Effector memory CD8-positive, alpha-beta T cell (primary cell): ENCODE measurements around the gene DCAF11.

Source experiments
- ATAC-seq: fragments of 150-1000 bp; cut with Tn5 transposase; replicated peaks from 2 replicates; pipeline ENCODE4 v1.10.0; 2021; ENCODE audit warnings: mild to moderate bottlenecking, moderate library complexity
- DNase-seq, 3 experiments: peaks; one replicate each; pipeline ENCODE4 v3.0.0; 2021
- H3K27ac Mint-ChIP-seq, 2 donors: one replicate each; pipeline ENCODE4 v1.8.0; 2022; ENCODE audit warnings: mild to moderate bottlenecking in 2 of 2, mixed read lengths in 2 of 2, moderate library complexity in 2 of 2
- H3K27me3 Mint-ChIP-seq, 2 donors: one replicate each; pipeline ENCODE4 v1.8.0; 2022; ENCODE audit warnings: mixed read lengths in 2 of 2
- H3K36me3 Mint-ChIP-seq: one replicate; pipeline ENCODE4 v1.8.0; 2022; ENCODE audit warnings: mild to moderate bottlenecking, moderate library complexity, mixed read lengths; ENCODE audit not compliant: insufficient read depth
- H3K4me1 Mint-ChIP-seq, 2 donors: one replicate each; pipeline ENCODE4 v1.8.0; 2022; ENCODE audit warnings: low read depth in 2 of 2, mixed read lengths in 2 of 2
- H3K4me3 Mint-ChIP-seq, 2 donors: one replicate each; pipeline ENCODE4 v1.8.0; 2022; ENCODE audit warnings: mild to moderate bottlenecking in 2 of 2, mixed read lengths in 2 of 2, moderate library complexity in 2 of 2
- H3K9me3 Mint-ChIP-seq, 2 donors: one replicate each; pipeline ENCODE4 v1.8.0; 2022; ENCODE audit warnings: mixed read lengths in 2 of 2

Gene DCAF11

GRCh38 chr14:24083462-24083861 lies 31.1 kb upstream of the DCAF11 start:
- Mint-ChIP-seq H3K27me3 (no peaks in the 10 kb centered on the region), H3K27ac (no peak overlapping the region), H3K4me3 (no peak overlapping the region), H3K36me3 (peaks cover 5% of the 10 kb centered on the region), H3K4me1 (peaks cover 14 to 18% of the 10 kb centered on the region in 2 donors), H3K9me3 (no peaks in the 10 kb centered on the region)
- DNase-seq (no peak), ATAC-seq (no peak)

- ATAC-seq (no peak), DNase-seq (no peak)
- no peaks in the 10 kb centered on the region for H3K27me3 Mint-ChIP-seq
- no peak overlapping the region for H3K27ac Mint-ChIP-seq
- peaks cover 5% of the 10 kb centered on the region for H3K36me3 Mint-ChIP-seq
- H3K9me3 Mint-ChIP-seq = no peaks in the 10 kb centered on the region
- no peak overlapping the region for H3K4me3 Mint-ChIP-seq
- peaks cover 10 to 18% of the 10 kb centered on the region in 2 donors for H3K4me1 Mint-ChIP-seq
Measured at GRCh38 chr14:24084440-24084839, 30.1 kb upstream of the DCAF11 start.

GRCh38 chr14:24085215-24085614 lies 29.4 kb upstream of the DCAF11 start:
- H3K27ac Mint-ChIP-seq = no peak overlapping the region
- peaks cover 9 to 15% of the 10 kb centered on the region in 2 donors for H3K4me1 Mint-ChIP-seq
- no peaks in the 10 kb centered on the region for H3K9me3 Mint-ChIP-seq
- H3K27me3 Mint-ChIP-seq = no peaks in the 10 kb centered on the region
- no peak overlapping the region for H3K4me3 Mint-ChIP-seq
- ATAC-seq (no peak), DNase-seq (no peak)
- peaks cover 5% of the 10 kb centered on the region for H3K36me3 Mint-ChIP-seq

GRCh38 chr14:24086193-24086955 lies 28.2 kb upstream of the DCAF11 start:
- no peak overlapping the region for H3K4me3 Mint-ChIP-seq
- H3K4me1 Mint-ChIP-seq = peaks cover 11% of the 10 kb centered on the region in 2 donors
- H3K9me3 Mint-ChIP-seq = no peaks in the 10 kb centered on the region
- peaks cover 5% of the 10 kb centered on the region for H3K36me3 Mint-ChIP-seq
- H3K27ac Mint-ChIP-seq = no peak overlapping the region
- DNase-seq = no peak
- H3K27me3 Mint-ChIP-seq = no peaks in the 10 kb centered on the region
- ATAC-seq = no peak

GRCh38 chr14:24087004-24087403 lies 27.6 kb upstream of the DCAF11 start:
- peaks cover 8 to 9% of the 10 kb centered on the region in 2 donors for H3K4me1 Mint-ChIP-seq
- H3K36me3 Mint-ChIP-seq = peaks cover 4% of the 10 kb centered on the region
- no peak for DNase-seq
- no peaks in the 10 kb centered on the region for H3K9me3 Mint-ChIP-seq
- ATAC-seq = no peak
- H3K27me3 Mint-ChIP-seq = no peaks in the 10 kb centered on the region
- H3K4me3 Mint-ChIP-seq = no peak overlapping the region
- H3K27ac Mint-ChIP-seq = no peak overlapping the region

GRCh38 chr14:24088095-24088494 lies 26.5 kb upstream of the DCAF11 start:
- no peak overlapping the region for H3K27ac Mint-ChIP-seq
- no peaks in the 10 kb centered on the region for H3K9me3 Mint-ChIP-seq
- peaks cover 2% of the 10 kb centered on the region for H3K36me3 Mint-ChIP-seq
- no peak overlapping the region for H3K4me3 Mint-ChIP-seq
- ATAC-seq = no peak
- DNase-seq = no peak
- H3K27me3 Mint-ChIP-seq = no peaks in the 10 kb centered on the region
- peaks cover 5 to 13% of the 10 kb centered on the region in 2 donors for H3K4me1 Mint-ChIP-seq

- Mint-ChIP-seq H3K4me3 (no peak overlapping the region), H3K9me3 (no peaks in the 10 kb centered on the region), H3K27me3 (no peaks in the 10 kb centered on the region), H3K27ac (no peak overlapping the region), H3K36me3 (peaks cover 5% of the 10 kb centered on the region), H3K4me1 (peaks cover 15 to 24% of the 10 kb centered on the region in 2 donors)
- ATAC-seq (no peak), DNase-seq (no peak)
Measured at GRCh38 chr14:24089890-24090289, 24.7 kb upstream of the DCAF11 start.

- peaks cover 27 to 33% of the 10 kb centered on the region in 2 donors for H3K4me1 Mint-ChIP-seq
- H3K9me3 Mint-ChIP-seq = no peaks in the 10 kb centered on the region
- H3K27me3 Mint-ChIP-seq = no peaks in the 10 kb centered on the region
- ATAC-seq = no peak
- H3K36me3 Mint-ChIP-seq = peaks cover 8% of the 10 kb centered on the region
- DNase-seq = no peak
- H3K4me3 Mint-ChIP-seq = peak overlapping the region in 1 of 2 donors; percentile 31
- H3K27ac Mint-ChIP-seq = no peak overlapping the region
Measured at GRCh38 chr14:24092110-24092504, 22.5 kb upstream of the DCAF11 start.

- DNase-seq = no peak
- Mint-ChIP-seq H3K27me3 (no peaks in the 10 kb centered on the region), H3K36me3 (peaks cover 8% of the 10 kb centered on the region), H3K4me1 (peaks cover 27 to 33% of the 10 kb centered on the region in 2 donors), H3K4me3 (peak overlapping the region; percentile 97 to 98), H3K9me3 (no peaks in the 10 kb centered on the region), H3K27ac (peak overlapping the region; percentile 54 to 95)
- ATAC-seq = no peak
Measured at GRCh38 chr14:24092505-24093206, 21.9 kb upstream of the DCAF11 start.

- H3K36me3 Mint-ChIP-seq = peaks cover 8% of the 10 kb centered on the region
- H3K4me3 Mint-ChIP-seq = peak overlapping the region; percentile 97 to 98
- no peak for DNase-seq
- no peak for ATAC-seq
- peaks cover 27 to 33% of the 10 kb centered on the region in 2 donors for H3K4me1 Mint-ChIP-seq
- no peaks in the 10 kb centered on the region for H3K9me3 Mint-ChIP-seq
- peak overlapping the region; percentile 54 to 95 for H3K27ac Mint-ChIP-seq
- H3K27me3 Mint-ChIP-seq = no peaks in the 10 kb centered on the region
Measured at GRCh38 chr14:24093207-24093900, 21.2 kb upstream of the DCAF11 start.

GRCh38 chr14:24093901-24094840 lies 20.4 kb upstream of the DCAF11 start, which contains the start of gene PCK2:
PCK2 (plus strand) TSS chr14:24094311; CDS start chr14:24094406, 95 bp downstream.
- Mint-ChIP-seq H3K4me1 (peaks cover 27 to 33% of the 10 kb centered on the region in 2 donors), H3K27me3 (no peaks in the 10 kb centered on the region), H3K36me3 (peaks cover 8% of the 10 kb centered on the region), H3K9me3 (no peaks in the 10 kb centered on the region), H3K4me3 (peak within 1 kb of the TSS; percentile 97 to 98), H3K27ac (peak within 1 kb of the TSS; percentile 95 to 96)
- ATAC-seq = peak; percentile 75
- DNase-seq = peak; percentile 54 to 61 (median 56)

GRCh38 chr14:24094841-24095270 lies 19.7 kb upstream of the DCAF11 start:
- Mint-ChIP-seq H3K9me3 (no peaks in the 10 kb centered on the region), H3K36me3 (peaks cover 11% of the 10 kb centered on the region), H3K27me3 (no peaks in the 10 kb centered on the region), H3K4me3 (peak overlapping the region; percentile 97 to 98), H3K27ac (peak overlapping the region; percentile 95 to 96), H3K4me1 (peaks cover 27 to 33% of the 10 kb centered on the region in 2 donors)
- no peak for ATAC-seq
- DNase-seq = peak in 1 of 3 experiments; percentile 8
